Tibial artery (tissue), 4 donors: ENCODE measurements around the gene AQP10.
"Not testable (repeated sequence)": the region's sequence is repeated elsewhere in the genome, so short reads cannot be mapped to it uniquely, and the experiment has no call there.

Experiments
- DNase-seq, 2 donors: peaks; one replicate each; pipeline ENCODE4 v3.0.0-alpha.2; 2019
- H3K27ac ChIP-seq, 2 donors: fragments of 200-600 bp; sonication (generic) in 1 of 2; 1 replicate in 1 of 2; 2 replicates in 1 of 2; pipeline ENCODE4 v1.5.1; 2018 to 2019; ENCODE audit warnings: mild to moderate bottlenecking in 1 of 2
- H3K27me3 ChIP-seq, 2 donors: fragments of 200-600 bp; sonication (generic) in 1 of 2; one replicate each; pipeline versions ENCODE4 v1.5.1 to v1.6.0; 2016 to 2019
- H3K36me3 ChIP-seq, 3 donors: fragments of 200-600 bp; sonication (generic) in 2 of 3; one replicate each; pipeline ENCODE4 v1.5.1; 2016 to 2019; ENCODE audit warnings: mild to moderate bottlenecking in 2 of 3
- H3K4me1 ChIP-seq, 4 donors: fragments of 200-600 bp; sonication (generic) in 2 of 4; 1 replicate in 3 of 4; 2 replicates in 1 of 4; pipeline ENCODE4 v1.5.1; 2016 to 2019
- H3K4me3 ChIP-seq, 2 donors: fragments of 200-600 bp; sonication (generic) in 1 of 2; 1 replicate in 1 of 2; 2 replicates in 1 of 2; pipeline ENCODE4 v1.5.1; 2018 to 2019; ENCODE audit warnings: mild to moderate bottlenecking in 2 of 2
- H3K9me3 ChIP-seq, 3 donors: fragments of 200-600 bp; sonication (generic) in 1 of 3; one replicate each; pipeline ENCODE4 v1.5.1; 2016 to 2019
- CTCF ChIP-seq, 2 experiments: fragments of 200-600 bp in 1 of 2; fragments of 450-650 bp in 1 of 2; IDR thresholded peaks; one replicate each; pipeline ENCODE4 v1.5.1; 2017 to 2019; ENCODE audit warnings: antibody characterized with exemption in 2 of 2, mild to moderate bottlenecking in 1 of 2, moderate library complexity in 1 of 2
- intact Hi-C: fragments of 100-400 bp; cut with DNase I; formaldehyde crosslinking; loops from one replicate; pipeline ENCODE4 v1.15.0; 2023; ENCODE audit warnings: low total_unique reads

AQP10 gene

GRCh38 chr1:154353966-154354365, 33.1 kb downstream of the AQP10 start:
- DNase-seq = no peak
- intact Hi-C loops = no loop called here
- no peaks in the 10 kb centered on the region for H3K9me3 ChIP-seq
- no peak for TF ChIP-seq CTCF (IDR thresholded peaks at IDR 0.05)
- no peaks in the 10 kb centered on the region for H3K27me3 ChIP-seq
- peaks cover 8 to 10% (median 8%) of the 10 kb centered on the region in 3 donors for H3K36me3 ChIP-seq
- H3K4me3 ChIP-seq = no peak overlapping the region
- peaks cover 0 to 23% (median 13%) of the 10 kb centered on the region in 4 donors for H3K4me1 ChIP-seq
- H3K27ac ChIP-seq = peak overlapping the region in 1 of 2 donors; percentile 84

- H3K27ac ChIP-seq = no peak overlapping the region
- no peaks in the 10 kb centered on the region for H3K27me3 ChIP-seq
- intact Hi-C loops = no loop called here
- no peaks in the 10 kb centered on the region for H3K9me3 ChIP-seq
- H3K36me3 ChIP-seq = no peaks in the 10 kb centered on the region
- no peak for TF ChIP-seq CTCF (IDR thresholded peaks at IDR 0.05)
- DNase-seq = no peak
- H3K4me1 ChIP-seq = peaks cover 0 to 6% (median 1%) of the 10 kb centered on the region in 4 donors
- H3K4me3 ChIP-seq = no peak overlapping the region
Measured at GRCh38 chr1:154358519-154358918, 37.6 kb downstream of the AQP10 start.

GRCh38 chr1:154360288-154360687, 39.4 kb downstream of the AQP10 start:
- H3K9me3 ChIP-seq = no peaks in the 10 kb centered on the region
- TF ChIP-seq CTCF (IDR thresholded peaks at IDR 0.05) = no peak
- H3K36me3 ChIP-seq = no peaks in the 10 kb centered on the region
- H3K4me1 ChIP-seq = no peaks in the 10 kb centered on the region
- H3K27ac ChIP-seq = no peak overlapping the region
- no peak overlapping the region for H3K4me3 ChIP-seq
- intact Hi-C loops = no loop called here
- no peak for DNase-seq
- no peaks in the 10 kb centered on the region for H3K27me3 ChIP-seq

GRCh38 chr1:154360881-154361280, 40.0 kb downstream of the AQP10 start:
- H3K9me3 ChIP-seq, H3K4me1 ChIP-seq, H3K27ac ChIP-seq, H3K4me3 ChIP-seq, H3K27me3 ChIP-seq, intact Hi-C loops, H3K36me3 ChIP-seq, DNase-seq: not testable (repeated sequence)

GRCh38 chr1:154361357-154361756, 40.5 kb downstream of the AQP10 start:
- no peaks in the 10 kb centered on the region for H3K27me3 ChIP-seq
- no peak for DNase-seq
- TF ChIP-seq CTCF (IDR thresholded peaks at IDR 0.05) = no peak
- no peaks in the 10 kb centered on the region for H3K36me3 ChIP-seq
- H3K27ac ChIP-seq = no peak overlapping the region
- H3K4me3 ChIP-seq = no peak overlapping the region
- intact Hi-C loops = no loop called here
- H3K9me3 ChIP-seq = no peaks in the 10 kb centered on the region
- H3K4me1 ChIP-seq = no peaks in the 10 kb centered on the region

- Histone ChIP-seq H3K36me3 (no peaks in the 10 kb centered on the region), H3K27ac (no peak overlapping the region), H3K27me3 (peaks cover 0 to 4% of the 10 kb centered on the region in 2 donors), H3K9me3 (no peaks in the 10 kb centered on the region), H3K4me3 (no peak overlapping the region), H3K4me1 (no peaks in the 10 kb centered on the region)
- no peak for DNase-seq
- TF ChIP-seq CTCF (IDR thresholded peaks at IDR 0.05) = no peak
- intact Hi-C loops = no loop called here
Measured at GRCh38 chr1:154371436-154371835, 50.5 kb downstream of the AQP10 start.

GRCh38 chr1:154373777-154374357, 53.0 kb downstream of the AQP10 start:
- H3K27me3 ChIP-seq, H3K4me1 ChIP-seq, H3K9me3 ChIP-seq, H3K36me3 ChIP-seq, DNase-seq, H3K27ac ChIP-seq, H3K4me3 ChIP-seq, intact Hi-C loops: not testable (repeated sequence)
